Parathyroid adenoma (tissue), 2 donors: ENCODE data around the gene GAA.

Experiments used
- H2AFZ ChIP-seq: fragments of 300-600 bp; sonication (generic); one replicate; pipeline ENCODE4 v1.7.0; 2017; ENCODE audit warnings: antibody characterized with exemption, mild to moderate bottlenecking
- H3K27ac ChIP-seq: fragments of 300-600 bp; sonication (generic); one replicate; pipeline ENCODE4 v1.7.0; 2017
- H3K27me3 ChIP-seq: fragments of 300-600 bp; sonication (generic); one replicate; pipeline ENCODE4 v1.7.0; 2017; ENCODE audit warnings: low read length; ENCODE audit not compliant: control insufficient read depth, insufficient read depth
- H3K36me3 ChIP-seq: fragments of 300-600 bp; sonication (generic); one replicate; pipeline ENCODE4 v1.7.0; 2017; ENCODE audit warnings: low read length; ENCODE audit not compliant: control insufficient read depth, insufficient read depth
- H3K4me1 ChIP-seq: fragments of 300-600 bp; sonication (generic); one replicate; pipeline ENCODE4 v1.7.0; 2017; ENCODE audit warnings: control low read depth
- H3K4me2 ChIP-seq: fragments of 300-600 bp; sonication (generic); one replicate; pipeline ENCODE4 v1.7.0; 2017; ENCODE audit warnings: low read length
- H3K4me3 ChIP-seq: fragments of 300-600 bp; sonication (generic); one replicate; pipeline ENCODE4 v1.7.0; 2017; ENCODE audit warnings: low read depth, low read length
- H3K79me2 ChIP-seq: fragments of 300-600 bp; sonication (generic); one replicate; pipeline ENCODE4 v1.7.0; 2017; ENCODE audit warnings: control low read depth
- H3K9ac ChIP-seq: fragments of 300-600 bp; sonication (generic); one replicate; pipeline ENCODE4 v1.7.0; 2017; ENCODE audit warnings: mild to moderate bottlenecking
- H3K9me3 ChIP-seq: fragments of 300-600 bp; sonication (generic); one replicate; pipeline ENCODE4 v1.7.0; 2017; ENCODE audit warnings: low read length; ENCODE audit not compliant: control insufficient read depth
- CTCF ChIP-seq: fragments of 300-600 bp; sonication (generic); IDR thresholded peaks from one replicate; pipeline ENCODE4 v1.7.0; 2017; ENCODE audit warnings: antibody characterized with exemption, mild to moderate bottlenecking
- donor health status: primary hyperparathyroidism.

GAA gene

GRCh38 chr17:80058311-80058955 lies 42.9 kb upstream of the GAA start:
- Histone ChIP-seq H3K9me3 (no peaks in the 10 kb centered on the region), H3K4me2 (no peak overlapping the region), H3K27me3 (no peaks in the 10 kb centered on the region), H3K36me3 (no peaks in the 10 kb centered on the region), H3K4me3 (no peak overlapping the region), H2AFZ (no peak overlapping the region), H3K4me1 (no peaks in the 10 kb centered on the region), H3K27ac (no peak overlapping the region), H3K9ac (no peak overlapping the region), H3K79me2 (no peaks in the 10 kb centered on the region)
- no peak for TF ChIP-seq CTCF

- Histone ChIP-seq H3K79me2 (no peaks in the 10 kb centered on the region), H3K36me3 (no peaks in the 10 kb centered on the region), H3K4me3 (no peak overlapping the region), H3K4me2 (no peak overlapping the region), H3K27ac (no peak overlapping the region), H3K9ac (no peak overlapping the region), H2AFZ (no peak overlapping the region), H3K27me3 (no peaks in the 10 kb centered on the region), H3K4me1 (no peaks in the 10 kb centered on the region), H3K9me3 (no peaks in the 10 kb centered on the region)
- TF ChIP-seq CTCF, result no peak
Observed at GRCh38 chr17:80060644-80061043, 40.7 kb upstream of the GAA start.

- Histone ChIP-seq H3K4me2 (no peak overlapping the region), H3K9ac (no peak overlapping the region), H3K27ac (no peak overlapping the region), H3K27me3 (no peaks in the 10 kb centered on the region), H3K4me3 (no peak overlapping the region), H3K9me3 (no peaks in the 10 kb centered on the region), H3K36me3 (no peaks in the 10 kb centered on the region), H3K4me1 (no peaks in the 10 kb centered on the region), H3K79me2 (no peaks in the 10 kb centered on the region), H2AFZ (no peak overlapping the region)
- TF ChIP-seq CTCF, result no peak
Observed at GRCh38 chr17:80061421-80061820, 40.0 kb upstream of the GAA start.

- H3K27me3 ChIP-seq, result no peaks in the 10 kb centered on the region
Observed at GRCh38 chr17:80063830-80064585, 37.4 kb upstream of the GAA start.

More at GRCh38 chr17:80063830-80064585, 37.4 kb upstream of the GAA start:
- H3K79me2 ChIP-seq, result no peaks in the 10 kb centered on the region
- no peak overlapping the region for H3K4me3 ChIP-seq
- TF ChIP-seq CTCF, result no peak
- H3K9ac ChIP-seq, result no peak overlapping the region
- H3K27ac ChIP-seq, result no peak overlapping the region
- H3K4me2 ChIP-seq, result no peak overlapping the region
- H3K36me3 ChIP-seq, result no peaks in the 10 kb centered on the region
- no peak overlapping the region for H2AFZ ChIP-seq
- H3K4me1 ChIP-seq, result peaks cover 6% of the 10 kb centered on the region
- H3K9me3 ChIP-seq, result no peaks in the 10 kb centered on the region
